Measurements from ENCODE around the gene LMOD2. TPM values are rescaled to one million over a fixed set of nuclear protein-coding genes. Genes with fewer than 3 reads are reported as not detected.

The LMOD2 gene
- total and polyA plus RNA-seq, 9 of the 15 experiments (the other 6 are each of a cell fraction or from before 2014, with no cell fraction given): 0.04 TPM; not detected in 8

DNA sequence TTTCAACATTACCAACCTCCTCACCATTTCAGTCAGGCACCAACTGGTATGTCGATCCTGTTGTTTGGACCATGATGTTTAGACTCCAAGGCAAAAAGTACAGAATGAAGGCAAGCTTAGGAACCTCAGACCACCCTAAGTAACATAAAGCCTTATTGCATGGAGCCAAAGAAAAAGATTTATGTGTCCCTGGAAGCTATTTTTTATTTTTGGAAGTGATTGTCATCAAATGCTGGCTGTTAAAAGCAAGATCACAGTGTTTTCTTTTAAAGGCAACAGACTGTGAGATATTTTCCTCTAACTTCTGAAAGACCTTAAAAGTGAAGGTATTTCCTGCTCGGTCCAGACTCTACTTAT lies 45.8 kb upstream of the LMOD2 start:
- Histone ChIP-seq H3K79me2 (ENCODE audit: control insufficient read depth, insufficient read depth, low read length) (no peaks in the 10 kb centered on the region), H3K9me1 (ENCODE audit: control insufficient read depth, insufficient read depth, low read length) (no peaks in the 10 kb centered on the region), H3K4me2 (ENCODE audit: insufficient read depth, low read length) (peak overlapping the region; percentile 36; the same call in 1 of the 2 replicates), H2AFZ (ENCODE audit: low read depth, low read length) (peak overlapping the region; percentile 57; the same call in 1 of the 2 replicates), H4K20me1 (replicated peaks; ENCODE audit: control insufficient read depth, insufficient read depth, low read length) (no peaks in the 10 kb centered on the region), H3K27me3 (ENCODE audit: control insufficient read depth in 2 of 2, insufficient read depth in 2 of 2, low read length in 2 of 2) (no peaks in the 10 kb centered on the region), H3K9ac (ENCODE audit: insufficient read depth in 1 of 2, low read depth in 2 of 2, low read length in 2 of 2) (no peak overlapping the region), H3K27ac (ENCODE audit: extremely low read depth, low read depth, low read length) (peak overlapping the region; percentile 35; the same call in 2 of the 3 replicates), H3K9me3 (replicated peaks; ENCODE audit: control insufficient read depth, insufficient read depth, low read depth, low read length) (no peaks in the 10 kb centered on the region), H3K36me3 (ENCODE audit: control insufficient read depth, insufficient read depth, low read length) (no peaks in the 10 kb centered on the region), H3K4me1 (replicated peaks in 1 of 2; ENCODE audit: control insufficient read depth in 2 of 2, insufficient read depth in 2 of 2, low read length in 2 of 2) (peaks cover 0 to 10% of the 10 kb centered on the region in 2 experiments; a peak in 3 of 5 replicates), H3K4me3 (no peak overlapping the region)
- ATAC-seq: no peak; the same call in 2 of the 3 replicates
- ChIA-PET POLR2A (interaction anchor here (0.9 to 1.9 kb wide), 3 partner anchors 9 to 15 kb away, joined by 3 to 7 read pairs (median 5); no protein-coding TSS in a partner anchor), CTCF (ENCODE audit: low intra/inter-chr PET ratio) (no interaction called here)
- 19% methylated on average over 2 of the region's 2 CpGs for WGBS (ENCODE audit: insufficient coverage, low coverage, missing lambda C conversion rate)
- intact Hi-C loops (cut with micrococcal nuclease) (no loop called here), in situ Hi-C loops (cut with MboI) (no loop called here)
- no peak for DNase-seq (ENCODE audit: extremely low read depth in 1 of 4, low spot score in 3 of 4)
- BruUV-seq (replicated peaks): no TSS peak
- no peak for FAIRE-seq
- TF ChIP-seq BACH1 (tag; IDR thresholded peaks at IDR 0.05) (peak; percentile 14), HIVEP1 (CRISPR knock-in tag; IDR thresholded peaks at IDR 0.05) (no peak), ZNF133 (CRISPR knock-in tag; IDR thresholded peaks at IDR 0.05) (no peak), TAF7 (tag; IDR thresholded peaks at IDR 0.05) (0 out of 2 replicates have a peak, but pooled peaks have one; percentile 3), MXI1 (IDR thresholded peaks at IDR 0.05; ENCODE audit: low read depth, low read length) (no peak), ZNF583 (CRISPR knock-in tag; IDR thresholded peaks at IDR 0.05) (no peak), ETV1 (tag; conservative IDR thresholded peaks at IDR 0.05; ENCODE audit: low read depth) (0 out of 2 replicates have a peak, but pooled peaks have one; percentile 4), RAD21 (CRISPR knock-in tag; conservative IDR thresholded peaks at IDR 0.05 in 1 of 2, IDR thresholded peaks at IDR 0.05 in 1 of 2) (peak; percentile 4 to 10; a peak in 2 of 4 replicates)
- TF ChIP-seq, protein P1, sequence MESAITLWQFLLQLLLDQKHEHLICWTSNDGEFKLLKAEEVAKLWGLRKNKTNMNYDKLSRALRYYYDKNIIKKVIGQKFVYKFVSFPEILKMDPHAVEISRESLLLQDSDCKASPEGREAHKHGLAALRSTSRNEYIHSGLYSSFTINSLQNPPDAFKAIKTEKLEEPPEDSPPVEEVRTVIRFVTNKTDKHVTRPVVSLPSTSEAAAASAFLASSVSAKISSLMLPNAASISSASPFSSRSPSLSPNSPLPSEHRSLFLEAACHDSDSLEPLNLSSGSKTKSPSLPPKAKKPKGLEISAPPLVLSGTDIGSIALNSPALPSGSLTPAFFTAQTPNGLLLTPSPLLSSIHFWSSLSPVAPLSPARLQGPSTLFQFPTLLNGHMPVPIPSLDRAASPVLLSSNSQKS (CRISPR knock-in tag; IDR thresholded peaks at IDR 0.05): 0 out of 2 replicates have a peak, but pooled peaks have one; percentile 34
- TF ChIP-seq, protein P2, sequence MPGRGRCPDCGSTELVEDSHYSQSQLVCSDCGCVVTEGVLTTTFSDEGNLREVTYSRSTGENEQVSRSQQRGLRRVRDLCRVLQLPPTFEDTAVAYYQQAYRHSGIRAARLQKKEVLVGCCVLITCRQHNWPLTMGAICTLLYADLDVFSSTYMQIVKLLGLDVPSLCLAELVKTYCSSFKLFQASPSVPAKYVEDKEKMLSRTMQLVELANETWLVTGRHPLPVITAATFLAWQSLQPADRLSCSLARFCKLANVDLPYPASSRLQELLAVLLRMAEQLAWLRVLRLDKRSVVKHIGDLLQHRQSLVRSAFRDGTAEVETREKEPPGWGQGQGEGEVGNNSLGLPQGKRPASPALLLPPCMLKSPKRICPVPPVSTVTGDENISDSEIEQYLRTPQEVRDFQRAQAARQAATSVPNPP (IDR thresholded peaks at IDR 0.05; ENCODE audit: borderline replicate concordance, insufficient read depth, insufficient read length): no peak
- TF ChIP-seq, protein P3, sequence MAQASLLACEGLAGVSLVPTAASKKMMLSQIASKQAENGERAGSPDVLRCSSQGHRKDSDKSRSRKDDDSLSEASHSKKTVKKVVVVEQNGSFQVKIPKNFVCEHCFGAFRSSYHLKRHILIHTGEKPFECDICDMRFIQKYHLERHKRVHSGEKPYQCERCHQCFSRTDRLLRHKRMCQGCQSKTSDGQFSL (CRISPR knock-in tag; IDR thresholded peaks at IDR 0.05): no peak
- TF ChIP-seq, protein P3 (tag; IDR thresholded peaks at IDR 0.05): peak in 1 of 2 experiments; percentile 53; a peak in 1 of 4 replicates
